Liver (tissue), 3 donors: ENCODE measurements around the gene COPS9.

Experiments
- FOXA1 ChIP-seq: IDR thresholded peaks from 2 replicates; pipeline ENCODE4 v1.6.1; 2016; ENCODE audit warnings: antibody characterized with exemption
- GABPA ChIP-seq, 2 donors: IDR thresholded peaks in 1 of 2; conservative IDR thresholded peaks in 1 of 2; 2 replicates each; pipeline ENCODE4 v1.6.1; 2016; ENCODE audit warnings: antibody characterized with exemption in 2 of 2, mild to moderate bottlenecking in 1 of 2, moderate library complexity in 1 of 2
- HNF4G ChIP-seq: IDR thresholded peaks from 2 replicates; pipeline ENCODE4 v1.6.1; 2016; ENCODE audit warnings: antibody characterized with exemption
- JUND ChIP-seq, 2 donors: IDR thresholded peaks; 2 replicates each; pipeline ENCODE4 v1.6.1; 2016; ENCODE audit warnings: antibody characterized with exemption in 2 of 2
- MAX ChIP-seq: IDR thresholded peaks from 2 replicates; pipeline ENCODE4 v1.6.1; 2016; ENCODE audit warnings: antibody characterized with exemption
- NR2F2 ChIP-seq: IDR thresholded peaks from 2 replicates; pipeline ENCODE4 v1.6.1; 2016; ENCODE audit warnings: antibody characterized with exemption
- RAD21 ChIP-seq, 2 donors: IDR thresholded peaks; 2 replicates each; pipeline ENCODE4 v1.6.1; 2016; ENCODE audit warnings: antibody characterized with exemption in 2 of 2, mild to moderate bottlenecking in 2 of 2
- RXRA ChIP-seq, 2 donors: IDR thresholded peaks; 2 replicates each; pipeline ENCODE4 v1.6.1; 2017 to 2018; ENCODE audit warnings: antibody characterized with exemption in 2 of 2, mild to moderate bottlenecking in 1 of 2
- SP1 ChIP-seq: IDR thresholded peaks from 2 replicates; pipeline ENCODE4 v1.6.1; 2018; ENCODE audit warnings: antibody characterized with exemption, mild to moderate bottlenecking
- TAF1 ChIP-seq: conservative IDR thresholded peaks from 2 replicates; pipeline ENCODE4 v1.6.1; 2016; ENCODE audit warnings: antibody characterized with exemption, mild to moderate bottlenecking
- YY1 ChIP-seq: IDR thresholded peaks from 2 replicates; pipeline ENCODE4 v1.6.1; 2016; ENCODE audit warnings: antibody characterized with exemption, mild to moderate bottlenecking
- ZBTB33 ChIP-seq: IDR thresholded peaks from 2 replicates; pipeline ENCODE4 v1.6.1; 2016; ENCODE audit warnings: antibody characterized with exemption
- TF ChIP-seq, protein P1 (sequence below): fragments of 150-350 bp; IDR thresholded peaks from 2 replicates; pipeline ENCODE4 v1.5.1; 2017; ENCODE audit warnings: improper control_type of control experiment, low read depth, low read length; ENCODE audit not compliant: missing input control
- TF ChIP-seq, protein P2 (sequence below): IDR thresholded peaks from 2 replicates; pipeline ENCODE4 v1.6.1; 2016; ENCODE audit warnings: antibody characterized with exemption, mild to moderate bottlenecking
- donor health status: healthy.
- donor health status: healthy.

DNA sequence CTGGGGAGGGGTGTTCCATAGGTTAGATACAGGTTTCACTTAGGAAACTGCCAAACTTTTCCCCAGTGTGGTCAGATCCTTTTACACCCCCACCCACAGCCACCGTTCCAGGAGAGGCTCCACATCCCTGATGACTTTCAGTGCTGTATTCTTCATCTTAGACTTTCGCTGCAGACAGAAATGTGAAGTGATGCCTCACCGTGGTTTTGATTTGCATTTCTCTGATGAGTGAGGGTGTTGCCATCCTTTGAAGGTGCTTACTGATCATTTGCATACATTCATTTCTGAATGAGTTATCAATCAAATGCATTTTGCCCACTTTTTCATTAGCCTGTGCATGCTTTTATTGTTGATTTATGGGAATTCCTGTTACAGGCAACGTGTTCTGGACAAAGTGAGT is 14.9 kb downstream of the COPS9 start:
- TF ChIP-seq, protein P1, sequence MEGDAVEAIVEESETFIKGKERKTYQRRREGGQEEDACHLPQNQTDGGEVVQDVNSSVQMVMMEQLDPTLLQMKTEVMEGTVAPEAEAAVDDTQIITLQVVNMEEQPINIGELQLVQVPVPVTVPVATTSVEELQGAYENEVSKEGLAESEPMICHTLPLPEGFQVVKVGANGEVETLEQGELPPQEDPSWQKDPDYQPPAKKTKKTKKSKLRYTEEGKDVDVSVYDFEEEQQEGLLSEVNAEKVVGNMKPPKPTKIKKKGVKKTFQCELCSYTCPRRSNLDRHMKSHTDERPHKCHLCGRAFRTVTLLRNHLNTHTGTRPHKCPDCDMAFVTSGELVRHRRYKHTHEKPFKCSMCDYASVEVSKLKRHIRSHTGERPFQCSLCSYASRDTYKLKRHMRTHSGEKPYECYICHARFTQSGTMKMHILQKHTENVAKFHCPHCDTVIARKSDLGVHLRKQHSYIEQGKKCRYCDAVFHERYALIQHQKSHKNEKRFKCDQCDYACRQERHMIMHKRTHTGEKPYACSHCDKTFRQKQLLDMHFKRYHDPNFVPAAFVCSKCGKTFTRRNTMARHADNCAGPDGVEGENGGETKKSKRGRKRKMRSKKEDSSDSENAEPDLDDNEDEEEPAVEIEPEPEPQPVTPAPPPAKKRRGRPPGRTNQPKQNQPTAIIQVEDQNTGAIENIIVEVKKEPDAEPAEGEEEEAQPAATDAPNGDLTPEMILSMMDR, result no peak
- no peak for TF ChIP-seq FOXA1
- TF ChIP-seq, protein P2, sequence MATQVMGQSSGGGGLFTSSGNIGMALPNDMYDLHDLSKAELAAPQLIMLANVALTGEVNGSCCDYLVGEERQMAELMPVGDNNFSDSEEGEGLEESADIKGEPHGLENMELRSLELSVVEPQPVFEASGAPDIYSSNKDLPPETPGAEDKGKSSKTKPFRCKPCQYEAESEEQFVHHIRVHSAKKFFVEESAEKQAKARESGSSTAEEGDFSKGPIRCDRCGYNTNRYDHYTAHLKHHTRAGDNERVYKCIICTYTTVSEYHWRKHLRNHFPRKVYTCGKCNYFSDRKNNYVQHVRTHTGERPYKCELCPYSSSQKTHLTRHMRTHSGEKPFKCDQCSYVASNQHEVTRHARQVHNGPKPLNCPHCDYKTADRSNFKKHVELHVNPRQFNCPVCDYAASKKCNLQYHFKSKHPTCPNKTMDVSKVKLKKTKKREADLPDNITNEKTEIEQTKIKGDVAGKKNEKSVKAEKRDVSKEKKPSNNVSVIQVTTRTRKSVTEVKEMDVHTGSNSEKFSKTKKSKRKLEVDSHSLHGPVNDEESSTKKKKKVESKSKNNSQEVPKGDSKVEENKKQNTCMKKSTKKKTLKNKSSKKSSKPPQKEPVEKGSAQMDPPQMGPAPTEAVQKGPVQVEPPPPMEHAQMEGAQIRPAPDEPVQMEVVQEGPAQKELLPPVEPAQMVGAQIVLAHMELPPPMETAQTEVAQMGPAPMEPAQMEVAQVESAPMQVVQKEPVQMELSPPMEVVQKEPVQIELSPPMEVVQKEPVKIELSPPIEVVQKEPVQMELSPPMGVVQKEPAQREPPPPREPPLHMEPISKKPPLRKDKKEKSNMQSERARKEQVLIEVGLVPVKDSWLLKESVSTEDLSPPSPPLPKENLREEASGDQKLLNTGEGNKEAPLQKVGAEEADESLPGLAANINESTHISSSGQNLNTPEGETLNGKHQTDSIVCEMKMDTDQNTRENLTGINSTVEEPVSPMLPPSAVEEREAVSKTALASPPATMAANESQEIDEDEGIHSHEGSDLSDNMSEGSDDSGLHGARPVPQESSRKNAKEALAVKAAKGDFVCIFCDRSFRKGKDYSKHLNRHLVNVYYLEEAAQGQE, result no peak
- TF ChIP-seq MAX, result no peak
- TF ChIP-seq GABPA (IDR thresholded peaks at IDR 0.05 in 1 of 2, conservative IDR thresholded peaks at IDR 0.05 in 1 of 2), result no peak
- TF ChIP-seq SP1, result no peak
- TF ChIP-seq JUND (IDR thresholded peaks at IDR 0.05), result no peak
- no peak for TF ChIP-seq ZBTB33
- no peak for TF ChIP-seq HNF4G
- no peak for TF ChIP-seq TAF1
- no peak for TF ChIP-seq YY1
- no peak for TF ChIP-seq RAD21 (IDR thresholded peaks at IDR 0.05)
- no peak for TF ChIP-seq RXRA (IDR thresholded peaks at IDR 0.05)
- no peak for TF ChIP-seq NR2F2
